Effector memory CD4-positive, alpha-beta T cell (primary cell): ENCODE data around the gene ETNK1.

Experiments used
- DNase-seq, 3 donors: peaks; one replicate each; pipeline ENCODE4 v3.0.0-alpha.2; 2020
- H3K27ac ChIP-seq: 2 replicates; pipeline ENCODE4 v1.7.0; 2013; ENCODE audit warnings: mild to moderate bottlenecking, low read length, moderate library complexity; ENCODE audit not compliant: insufficient read depth, poor library complexity, severe bottlenecking
- H3K27me3 ChIP-seq: replicated peaks from 2 replicates; pipeline ENCODE4 v1.7.0; 2013; ENCODE audit warnings: mild to moderate bottlenecking, low read length; ENCODE audit not compliant: insufficient read depth, control insufficient read depth, poor library complexity, severe bottlenecking
- H3K36me3 ChIP-seq: 2 replicates; pipeline ENCODE4 v1.7.0; 2013; ENCODE audit warnings: mild to moderate bottlenecking, low read length, moderate library complexity; ENCODE audit not compliant: control insufficient read depth, insufficient read depth
- H3K4me1 ChIP-seq: 2 replicates; pipeline ENCODE4 v1.7.0; 2013; ENCODE audit warnings: low read length, mild to moderate bottlenecking; ENCODE audit not compliant: control insufficient read depth, insufficient read depth, poor library complexity, severe bottlenecking
- H3K4me3 ChIP-seq: 2 replicates; pipeline ENCODE4 v1.7.0; 2013; ENCODE audit warnings: low read length, low read depth, mild to moderate bottlenecking; ENCODE audit not compliant: insufficient read depth, poor library complexity, severe bottlenecking
- H3K9me3 ChIP-seq: 2 replicates; pipeline ENCODE4 v1.7.0; 2013; ENCODE audit warnings: mild to moderate bottlenecking, low read length, moderate library complexity; ENCODE audit not compliant: control insufficient read depth

The ETNK1 gene

DNA sequence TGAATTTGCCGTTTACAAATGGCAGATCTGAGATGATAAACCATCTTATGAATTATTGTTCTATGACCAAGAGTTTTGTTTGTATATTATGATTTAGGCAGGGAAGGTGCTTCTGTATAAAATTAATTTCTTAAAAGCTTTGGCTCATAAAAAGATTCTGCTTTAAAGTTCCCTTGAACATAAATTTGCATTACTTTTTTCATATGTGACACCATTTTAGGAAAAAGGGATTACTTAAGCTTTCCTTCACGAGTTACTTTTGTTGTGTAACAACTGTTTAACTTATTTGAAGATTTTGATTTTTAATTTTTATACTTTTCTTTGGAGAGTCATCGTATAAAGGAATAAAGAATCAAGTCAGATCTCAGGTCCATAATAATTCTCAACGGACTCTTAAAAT, 3.3 kb downstream of the ETNK1 start:
- H3K9me3 ChIP-seq, result no peaks in the 10 kb centered on the region
- H3K36me3 ChIP-seq, result peaks cover 3% of the 10 kb centered on the region
- no peak overlapping the region for H3K27ac ChIP-seq
- DNase-seq, result no peak
- H3K27me3 ChIP-seq, result no peaks in the 10 kb centered on the region
- H3K4me1 ChIP-seq, result peaks cover 9% of the 10 kb centered on the region
- H3K4me3 ChIP-seq, result no peak overlapping the region

GRCh38 chr12:22631863-22632463, 7.0 kb downstream of the ETNK1 start:
- Histone ChIP-seq H3K9me3 (no peaks in the 10 kb centered on the region), H3K4me1 (peaks cover 9% of the 10 kb centered on the region), H3K27ac (no peak overlapping the region), H3K36me3 (peaks cover 10% of the 10 kb centered on the region), H3K4me3 (no peak overlapping the region), H3K27me3 (no peaks in the 10 kb centered on the region)
- no peak for DNase-seq

- DNase-seq, result no peak
- no peak overlapping the region for H3K27ac ChIP-seq
- H3K27me3 ChIP-seq, result no peaks in the 10 kb centered on the region
- H3K4me1 ChIP-seq, result peaks cover 4% of the 10 kb centered on the region
- H3K36me3 ChIP-seq, result peaks cover 10% of the 10 kb centered on the region
- no peaks in the 10 kb centered on the region for H3K9me3 ChIP-seq
- no peak overlapping the region for H3K4me3 ChIP-seq
These were observed 9.9 kb downstream of the ETNK1 start for GRCh38 chr12:22634883-22635282.

GRCh38 chr12:22635812-22636211, 10.8 kb downstream of the ETNK1 start:
- no peaks in the 10 kb centered on the region for H3K9me3 ChIP-seq
- H3K27me3 ChIP-seq, result no peaks in the 10 kb centered on the region
- no peaks in the 10 kb centered on the region for H3K4me1 ChIP-seq
- H3K27ac ChIP-seq, result no peak overlapping the region
- peaks cover 10% of the 10 kb centered on the region for H3K36me3 ChIP-seq
- no peak overlapping the region for H3K4me3 ChIP-seq
- DNase-seq, result no peak

- DNase-seq, result no peak
- H3K27ac ChIP-seq, result no peak overlapping the region
- no peaks in the 10 kb centered on the region for H3K27me3 ChIP-seq
- H3K4me3 ChIP-seq, result no peak overlapping the region
- H3K4me1 ChIP-seq, result peaks cover 2% of the 10 kb centered on the region
- no peaks in the 10 kb centered on the region for H3K9me3 ChIP-seq
- peaks cover 3% of the 10 kb centered on the region for H3K36me3 ChIP-seq
These were observed 15.9 kb downstream of the ETNK1 start for GRCh38 chr12:22640851-22641250.

- DNase-seq, result no peak
- Histone ChIP-seq H3K9me3 (no peaks in the 10 kb centered on the region), H3K27ac (no peak overlapping the region), H3K4me3 (no peak overlapping the region), H3K27me3 (no peaks in the 10 kb centered on the region), H3K36me3 (peaks cover 3% of the 10 kb centered on the region), H3K4me1 (peaks cover 2% of the 10 kb centered on the region)
These were observed 16.5 kb downstream of the ETNK1 start for GRCh38 chr12:22641353-22642053.

GRCh38 chr12:22648668-22649067, 23.7 kb downstream of the ETNK1 start:
- H3K4me3 ChIP-seq, result no peak overlapping the region
- no peak overlapping the region for H3K27ac ChIP-seq

GRCh38 chr12:22653075-22653474, 28.1 kb downstream of the ETNK1 start:
- Histone ChIP-seq H3K4me1 (no peaks in the 10 kb centered on the region), H3K9me3 (no peaks in the 10 kb centered on the region), H3K27me3 (no peaks in the 10 kb centered on the region), H3K27ac (no peak overlapping the region), H3K4me3 (no peak overlapping the region), H3K36me3 (no peaks in the 10 kb centered on the region)
- no peak for DNase-seq

More at GRCh38 chr12:22648668-22649067, 23.7 kb downstream of the ETNK1 start:
- no peak for DNase-seq
- H3K9me3 ChIP-seq, result no peaks in the 10 kb centered on the region
- no peaks in the 10 kb centered on the region for H3K27me3 ChIP-seq
- H3K36me3 ChIP-seq, result peaks cover 3% of the 10 kb centered on the region
- H3K4me1 ChIP-seq, result no peaks in the 10 kb centered on the region

GRCh38 chr12:22653791-22654190, 28.8 kb downstream of the ETNK1 start:
- Histone ChIP-seq H3K9me3 (no peaks in the 10 kb centered on the region), H3K27me3 (no peaks in the 10 kb centered on the region), H3K4me3 (no peak overlapping the region), H3K27ac (no peak overlapping the region), H3K4me1 (no peaks in the 10 kb centered on the region), H3K36me3 (peaks cover 4% of the 10 kb centered on the region)
- no peak for DNase-seq

DNA sequence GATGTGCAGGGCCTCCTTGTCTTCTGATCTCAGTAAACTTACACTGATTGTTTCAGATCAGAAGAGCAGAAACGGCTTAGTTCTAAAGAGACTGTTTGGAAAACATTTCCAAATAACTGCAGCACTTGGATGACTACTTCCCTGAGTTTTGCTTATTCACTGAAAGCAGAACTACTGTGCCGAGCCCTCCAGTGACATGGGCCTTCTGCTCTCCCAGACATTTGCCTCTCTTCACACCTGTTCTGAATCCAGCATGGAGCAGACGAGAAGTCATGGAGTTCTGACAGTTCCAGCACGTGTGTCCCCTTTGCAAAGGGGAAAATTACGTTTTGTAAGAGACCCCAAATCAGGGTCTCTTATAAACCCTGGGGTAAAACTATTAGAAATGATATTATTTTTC, 31.4 kb downstream of the ETNK1 start:
- no peak for DNase-seq
- Histone ChIP-seq H3K27me3 (no peaks in the 10 kb centered on the region), H3K4me1 (no peaks in the 10 kb centered on the region), H3K4me3 (no peak overlapping the region), H3K27ac (no peak overlapping the region), H3K36me3 (peaks cover 6% of the 10 kb centered on the region), H3K9me3 (no peaks in the 10 kb centered on the region)
